ENCODE results near the gene SNED1.

SNED1 gene

GRCh38 chr2:241133436-241133820 is 135.0 kb downstream of the SNED1 start:
- DNase-seq = no peak

GRCh38 chr2:241134711-241135110 is 136.3 kb downstream of the SNED1 start:
- no peak for DNase-seq

- DNase-seq = no peak
Measured at GRCh38 chr2:241135737-241136136, 137.3 kb downstream of the SNED1 start.

GRCh38 chr2:241136191-241136590 is 137.8 kb downstream of the SNED1 start:
- DNase-seq = no peak

- DNase-seq = no peak
Measured at GRCh38 chr2:241136661-241137260, 138.3 kb downstream of the SNED1 start.

- no peak for DNase-seq
Measured at GRCh38 chr2:241137276-241138190, 139.1 kb downstream of the SNED1 start.

GRCh38 chr2:241138471-241138870 is 140.1 kb downstream of the SNED1 start:
- no peak for DNase-seq

GRCh38 chr2:241139531-241140444 is 141.4 kb downstream of the SNED1 start:
- no peak for DNase-seq

- no peak for DNase-seq
Measured at GRCh38 chr2:241140445-241140840, 142.0 kb downstream of the SNED1 start.

GRCh38 chr2:241141214-241141770 is 142.9 kb downstream of the SNED1 start:
- DNase-seq = no peak

GRCh38 chr2:241142063-241142462 is 143.6 kb downstream of the SNED1 start:
- no peak for DNase-seq

- DNase-seq = no peak
Measured at GRCh38 chr2:241142593-241142992, 144.2 kb downstream of the SNED1 start.

Measured in NCI-H526 treated with DMSO at 0.1 percent for 48 hours (cell line).